WTC11 (cell line): ENCODE results near the gene AK5. TPM values are rescaled to one million over a fixed set of nuclear protein-coding genes. Genes with fewer than 3 reads are reported as not detected.

Experiments used
- ATAC-seq: fragments of 200-7000 bp; cut with Tn5 transposase; 2 replicates; pipeline ENCODE4 v1.10.0; 2021; ENCODE audit warnings: mild to moderate bottlenecking, moderate library complexity
- CTCF ChIA-PET: fragments of 300-600 bp; sonication (Branson Sonifier 250); formaldehyde crosslinking; loops from one replicate; lab custom pipeline; 2021; ENCODE audit warnings: antibody characterized with exemption; lab: Charles Lee
- POLR2A ChIA-PET: fragments of 350-600 bp; sonication (Branson Sonifier 250); formaldehyde crosslinking; loops from one replicate; lab custom pipeline; 2021; ENCODE audit warnings: antibody characterized with exemption; lab: Charles Lee
- DNase-seq: peaks from one replicate; pipeline ENCODE4 v3.0.0; 2021; ENCODE audit warnings: low spot score
- H3K27ac Mint-ChIP-seq: 2 replicates; pipeline ENCODE4 v1.8.0; 2021; ENCODE audit warnings: mixed read lengths
- H3K27me3 Mint-ChIP-seq: 2 replicates; pipeline ENCODE4 v1.8.0; 2021; ENCODE audit warnings: low read depth, mild to moderate bottlenecking, moderate library complexity, mixed read lengths
- H3K36me3 Mint-ChIP-seq: 2 replicates; pipeline ENCODE4 v1.8.0; 2021; ENCODE audit warnings: mixed read lengths
- H3K4me1 Mint-ChIP-seq: 2 replicates; pipeline ENCODE4 v1.8.0; 2022; ENCODE audit warnings: mixed read lengths
- H3K4me3 Mint-ChIP-seq: 2 replicates; pipeline ENCODE4 v1.8.0; 2021; ENCODE audit warnings: mild to moderate bottlenecking, moderate library complexity, mixed read lengths
- H3K9me3 Mint-ChIP-seq: 2 replicates; pipeline ENCODE4 v1.8.0; 2021; ENCODE audit warnings: mixed read lengths
- ARID4B ChIP-seq: sonication (generic); formaldehyde crosslinking; IDR thresholded peaks from 2 replicates; pipeline ENCODE4 v1.8.0; 2023; ENCODE audit warnings: missing genetic modification reagents, mild to moderate bottlenecking, borderline replicate concordance
- ATF6 ChIP-seq: sonication (generic); formaldehyde crosslinking; IDR thresholded peaks from 2 replicates; pipeline ENCODE4 v1.8.1; 2023; ENCODE audit warnings: mild to moderate bottlenecking, missing genetic modification reagents
- CDX4 ChIP-seq: fragments of 250-450 bp; sonication (Bioruptor Pico); IDR thresholded peaks from 2 replicates; pipeline ENCODE4 v1.9.0; 2021; ENCODE audit warnings: moderate library complexity, mild to moderate bottlenecking, inconsistent platforms, borderline replicate concordance
- EMX1 ChIP-seq: fragments of 250-450 bp; sonication (Bioruptor Pico); IDR thresholded peaks from 2 replicates; pipeline ENCODE4 v1.8.0; 2021; ENCODE audit warnings: mild to moderate bottlenecking
- ETV6 ChIP-seq: sonication (generic); formaldehyde crosslinking; IDR thresholded peaks from 2 replicates; pipeline ENCODE4 v1.8.1; 2022; ENCODE audit warnings: mild to moderate bottlenecking, missing genetic modification reagents
- FOXJ3 ChIP-seq: sonication (generic); formaldehyde crosslinking; IDR thresholded peaks from 2 replicates; pipeline ENCODE4 v1.9.0; 2021; ENCODE audit warnings: missing genetic modification reagents, mild to moderate bottlenecking, borderline replicate concordance
- IRF1 ChIP-seq: sonication (generic); formaldehyde crosslinking; IDR thresholded peaks from 2 replicates; pipeline ENCODE4 v1.8.0; 2023; ENCODE audit warnings: missing genetic modification reagents
- JAZF1 ChIP-seq: fragments of 250-450 bp; sonication (Bioruptor Pico); IDR thresholded peaks from 2 replicates; pipeline ENCODE4 v1.9.0; 2021; ENCODE audit warnings: moderate library complexity, mild to moderate bottlenecking, inconsistent platforms
- MLX ChIP-seq: sonication (generic); formaldehyde crosslinking; IDR thresholded peaks from 2 replicates; pipeline ENCODE4 v1.8.1; 2023; ENCODE audit warnings: mild to moderate bottlenecking, missing genetic modification reagents, moderate library complexity
- MYBL2 ChIP-seq: sonication (generic); formaldehyde crosslinking; IDR thresholded peaks from 2 replicates; pipeline ENCODE4 v1.8.1; 2023; ENCODE audit warnings: mild to moderate bottlenecking, moderate library complexity, missing genetic modification reagents
- NR1H2 ChIP-seq: sonication (generic); formaldehyde crosslinking; IDR thresholded peaks from 2 replicates; pipeline ENCODE4 v1.9.0; 2021; ENCODE audit warnings: mild to moderate bottlenecking, moderate library complexity, missing genetic modification reagents
- NR3C1 ChIP-seq: sonication (generic); formaldehyde crosslinking; conservative IDR thresholded peaks from 2 replicates; pipeline ENCODE4 v1.8.1; 2023; ENCODE audit warnings: low read depth, mild to moderate bottlenecking, missing genetic modification reagents
- RELA ChIP-seq: sonication (generic); formaldehyde crosslinking; IDR thresholded peaks from 2 replicates; pipeline ENCODE4 v1.8.1; 2022; ENCODE audit warnings: missing genetic modification reagents, mild to moderate bottlenecking, borderline replicate concordance
- SMAD4 ChIP-seq: sonication (generic); formaldehyde crosslinking; IDR thresholded peaks from 2 replicates; pipeline ENCODE4 v1.8.0; 2022; ENCODE audit warnings: mild to moderate bottlenecking, missing genetic modification reagents
- SOX15 ChIP-seq: fragments of 250-450 bp; sonication (Bioruptor Pico); IDR thresholded peaks from 2 replicates; pipeline ENCODE4 v1.9.0; 2021; ENCODE audit warnings: mild to moderate bottlenecking
- ZBTB43 ChIP-seq: sonication (generic); formaldehyde crosslinking; IDR thresholded peaks from 2 replicates; pipeline ENCODE4 v1.8.1; 2023; ENCODE audit warnings: mild to moderate bottlenecking, missing genetic modification reagents
- ZNF121 ChIP-seq: sonication (generic); formaldehyde crosslinking; IDR thresholded peaks from 2 replicates; pipeline ENCODE4 v1.8.0; 2023; ENCODE audit warnings: missing genetic modification reagents
- ZNF281 ChIP-seq: sonication (generic); formaldehyde crosslinking; IDR thresholded peaks from 2 replicates; pipeline ENCODE4 v1.8.0; 2023; ENCODE audit warnings: mild to moderate bottlenecking, missing genetic modification reagents
- ZNF423 ChIP-seq: fragments of 250-450 bp; sonication (Bioruptor Pico); IDR thresholded peaks from 2 replicates; pipeline ENCODE4 v2.1.2; 2022; ENCODE audit warnings: mild to moderate bottlenecking, moderate library complexity
- ZNF671 ChIP-seq: fragments of 250-450 bp; sonication (Bioruptor Pico); IDR thresholded peaks from 2 replicates; pipeline ENCODE4 v1.8.0; 2021; ENCODE audit warnings: mild to moderate bottlenecking
- total RNA-seq: library from RNA; stranded (reverse); gene quantifications from 3 replicates; pipeline ENCODE4 v1.2.3, GENCODE V29; 2021

Gene AK5
- total RNA-seq, 1 experiment from 2014 or later, result 3.0 TPM

GRCh38 chr1:77234943-77235342 is 46.9 kb upstream of the AK5 start:
- CTCF ChIA-PET, result no interaction called here
- peaks cover 7% of the 10 kb centered on the region for H3K36me3 Mint-ChIP-seq
- DNase-seq, result no peak
- TF ChIP-seq ZNF423 (CRISPR knock-in tag), result no peak
- TF ChIP-seq ZNF281 (CRISPR knock-in tag), result no peak
- no peak for TF ChIP-seq ZBTB43
- TF ChIP-seq JAZF1 (CRISPR knock-in tag), result no peak
- TF ChIP-seq SOX15 (CRISPR knock-in tag), result no peak
- no peak for TF ChIP-seq ATF6 (CRISPR knock-in tag)
- no peak for TF ChIP-seq ETV6 (CRISPR knock-in tag)
- no peak for TF ChIP-seq NR3C1 (CRISPR knock-in tag)
- no peak for TF ChIP-seq ZNF121 (CRISPR knock-in tag)
- no peak for TF ChIP-seq RELA (CRISPR knock-in tag)
- TF ChIP-seq ZNF671 (CRISPR knock-in tag), result no peak
- TF ChIP-seq ARID4B (CRISPR knock-in tag), result no peak
- no peak for TF ChIP-seq IRF1 (CRISPR knock-in tag)
- TF ChIP-seq MLX (CRISPR knock-in tag), result no peak
- TF ChIP-seq NR1H2 (CRISPR knock-in tag), result no peak
- TF ChIP-seq MYBL2 (CRISPR knock-in tag), result no peak
- no peak for TF ChIP-seq SMAD4 (CRISPR knock-in tag)
- TF ChIP-seq CDX4, result no peak
- TF ChIP-seq FOXJ3 (CRISPR knock-in tag), result no peak
- TF ChIP-seq EMX1 (CRISPR knock-in tag), result no peak
- TF ChIP-seq, all 79 proteins: peak for 0
- Mint-ChIP-seq H3K9me3 (peaks cover 18% of the 10 kb centered on the region), H3K27ac (no peak overlapping the region), H3K4me3 (no peak overlapping the region), H3K27me3 (no peaks in the 10 kb centered on the region), H3K4me1 (0 out of 2 replicates have a peak, but pooled peaks cover 2% of the 10 kb centered on the region)
- POLR2A ChIA-PET, result no interaction called here
- no peak for ATAC-seq
